NCI-H1436 (cell line): ENCODE results near the gene RRBP1.

ENCODE experiments used
- DNase-seq: peaks from one replicate; lab custom pipeline; 2025; lab: John Stamatoyannopoulos, UW

The RRBP1 gene

GRCh38 chr20:17609811-17610377 is 72.1 kb downstream of the RRBP1 start:
- DNase-seq, result no peak

GRCh38 chr20:17608701-17609497 is 73.1 kb downstream of the RRBP1 start:
- DNase-seq, result no peak

DNA sequence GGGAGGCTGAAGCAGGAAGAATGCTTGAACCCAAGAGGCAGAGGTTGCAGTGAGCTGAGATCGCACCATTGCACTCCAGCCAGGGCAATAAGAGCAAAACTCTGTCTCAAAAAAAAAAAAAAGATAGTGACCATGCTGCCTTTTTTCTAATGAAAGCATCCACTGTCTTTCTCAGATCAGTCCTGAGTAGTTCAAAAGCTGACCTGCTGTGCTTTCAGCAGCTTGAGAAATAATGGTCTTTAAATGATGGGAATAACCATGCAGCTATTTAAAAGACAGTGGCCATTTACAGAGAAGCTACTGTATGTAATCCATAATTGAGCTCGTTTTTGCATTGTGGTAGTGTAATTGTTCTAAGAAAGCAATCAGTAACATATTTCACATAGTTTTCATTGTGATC is 76.0 kb downstream of the RRBP1 start:
- no peak for DNase-seq

GRCh38 chr20:17605131-17605660 is 76.8 kb downstream of the RRBP1 start:
- no peak for DNase-seq

DNA sequence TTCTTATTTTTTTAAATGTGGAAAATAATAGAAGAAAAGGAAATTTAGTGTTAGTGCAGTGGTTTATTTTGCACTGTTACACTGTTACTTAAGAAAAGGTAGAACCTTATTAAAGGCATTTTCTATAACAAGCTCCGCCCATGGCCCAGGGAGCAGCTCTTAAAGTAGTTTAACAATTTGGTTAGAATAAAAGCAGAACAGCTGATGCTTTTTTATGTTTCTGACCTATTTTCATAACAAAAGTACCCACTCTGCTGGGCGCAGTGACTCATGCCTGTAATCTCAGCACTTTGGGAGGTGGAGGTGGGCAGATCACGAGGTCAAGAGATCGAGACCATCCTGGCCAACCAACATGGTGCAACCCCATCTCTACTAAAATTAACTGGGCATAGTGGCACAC is 79.5 kb downstream of the RRBP1 start:
- no peak for DNase-seq

DNA sequence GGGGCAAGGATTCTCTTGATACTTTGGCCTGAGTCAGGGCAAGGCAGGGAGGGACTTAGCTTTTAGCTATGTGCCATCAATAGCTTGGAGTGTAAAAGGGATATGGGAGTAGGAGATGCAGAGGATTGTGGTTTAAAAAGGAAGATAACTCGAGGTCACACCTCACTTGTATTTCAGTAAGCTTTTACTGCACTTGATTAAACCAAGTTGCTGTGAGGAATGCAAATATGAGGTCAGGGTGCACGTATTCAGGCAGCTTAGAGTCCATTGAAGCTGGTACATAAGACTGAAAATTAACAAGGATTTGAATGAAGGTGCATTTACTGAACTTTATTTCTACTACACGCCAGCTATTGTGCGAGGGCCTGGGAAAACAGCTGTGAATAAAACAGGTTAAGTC is 80.1 kb downstream of the RRBP1 start:
- no peak for DNase-seq

DNA sequence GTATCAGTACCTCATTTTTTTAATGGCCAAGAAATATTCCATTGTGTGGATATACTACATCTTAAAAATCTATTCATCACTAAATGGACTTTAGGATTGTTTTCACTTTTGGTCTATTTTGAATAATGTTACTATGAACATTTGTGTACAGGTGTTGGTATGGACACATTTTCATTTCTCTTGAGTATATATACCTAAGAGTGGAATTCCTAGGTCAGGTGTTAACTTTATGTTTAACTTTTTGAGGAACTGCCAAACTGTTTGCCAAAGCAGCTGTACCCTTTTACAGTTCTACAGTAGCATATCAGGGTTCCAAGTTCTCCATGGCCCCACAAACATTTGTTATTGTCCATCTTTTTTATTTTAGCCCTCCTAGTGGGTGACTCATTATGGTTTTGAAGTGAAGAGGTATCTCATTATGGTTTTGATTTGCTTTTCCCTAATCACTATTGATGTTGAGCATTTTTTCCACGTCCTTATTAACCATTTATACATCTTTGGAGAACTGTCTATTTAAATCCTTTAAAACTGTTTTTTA is 84.0 kb downstream of the RRBP1 start:
- DNase-seq, result no peak

GRCh38 chr20:17595856-17596255 is 86.2 kb downstream of the RRBP1 start:
- DNase-seq, result no peak

GRCh38 chr20:17594443-17594842 is 87.6 kb downstream of the RRBP1 start:
- no peak for DNase-seq

DNA sequence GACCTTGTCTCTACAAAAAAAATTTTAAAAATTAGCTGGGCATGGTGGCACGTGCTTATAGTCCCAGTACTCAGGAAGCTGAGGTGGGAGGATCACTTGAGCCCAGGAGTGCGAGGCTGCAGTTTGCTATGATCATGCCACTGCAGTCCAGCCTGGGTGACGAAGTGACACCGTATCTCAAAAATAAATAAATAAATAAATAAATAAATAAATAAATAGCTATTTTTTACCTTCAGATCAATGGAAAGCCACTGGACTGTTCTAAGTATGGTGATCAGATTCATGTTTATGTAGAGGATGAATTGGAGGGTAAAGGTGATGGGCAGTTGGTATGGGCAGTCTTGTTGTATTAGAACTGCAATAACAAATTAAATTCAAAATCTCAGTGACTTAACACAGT is 88.1 kb downstream of the RRBP1 start:
- no peak for DNase-seq

GRCh38 chr20:17590245-17590644 is 91.8 kb downstream of the RRBP1 start:
- no peak for DNase-seq

DNA sequence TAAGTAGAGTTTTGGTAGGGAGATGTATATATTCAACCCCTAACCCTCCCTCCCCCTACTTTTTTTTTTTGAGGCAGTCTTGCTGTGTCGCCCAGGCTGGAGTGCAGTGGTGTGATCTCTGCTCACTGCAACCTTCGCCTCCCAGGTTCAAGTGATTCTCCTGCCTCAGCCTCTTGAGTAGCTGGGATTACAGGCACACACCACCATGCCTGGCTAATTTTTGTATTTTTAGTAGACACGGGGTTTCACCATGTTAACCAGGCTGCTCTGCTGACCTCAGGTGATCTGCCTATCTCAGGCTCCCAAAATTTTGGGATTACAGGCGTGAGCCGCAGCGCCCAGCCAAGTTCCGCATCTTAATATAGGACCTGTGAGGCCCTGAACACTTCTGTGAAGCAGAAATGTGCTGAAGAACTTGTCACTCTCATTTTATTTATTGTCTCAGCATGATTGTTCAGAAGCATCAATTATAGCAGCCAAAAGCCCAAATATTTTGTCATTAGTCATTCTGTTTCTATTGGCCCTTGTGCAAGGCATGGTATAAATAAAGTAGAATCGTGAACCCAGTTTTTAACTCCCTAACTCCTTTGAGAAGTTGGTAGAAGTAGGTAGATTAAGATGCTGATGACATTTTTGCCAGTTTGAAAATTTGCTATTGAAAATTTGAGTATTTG is 92.7 kb downstream of the RRBP1 start:
- DNase-seq, result no peak

DNA sequence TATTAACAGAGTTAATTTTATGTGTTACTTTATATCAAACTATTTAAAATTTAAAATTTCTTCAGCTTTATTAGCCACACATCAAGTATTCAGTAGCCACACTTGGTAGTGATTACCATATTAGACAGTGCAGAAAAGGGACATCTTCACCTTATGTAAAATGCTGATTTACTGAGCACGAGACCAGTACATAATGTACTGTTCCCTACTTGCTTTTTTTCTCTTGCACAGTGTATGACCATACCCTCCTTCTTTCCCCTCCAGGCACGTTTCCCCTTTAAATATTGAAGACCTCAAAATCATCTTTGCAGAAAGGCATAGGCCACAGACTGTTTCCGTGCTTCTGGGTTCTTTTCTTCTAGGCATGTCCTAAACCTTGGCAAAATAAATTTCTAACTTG is 94.2 kb downstream of the RRBP1 start:
- DNase-seq, result no peak

DNA sequence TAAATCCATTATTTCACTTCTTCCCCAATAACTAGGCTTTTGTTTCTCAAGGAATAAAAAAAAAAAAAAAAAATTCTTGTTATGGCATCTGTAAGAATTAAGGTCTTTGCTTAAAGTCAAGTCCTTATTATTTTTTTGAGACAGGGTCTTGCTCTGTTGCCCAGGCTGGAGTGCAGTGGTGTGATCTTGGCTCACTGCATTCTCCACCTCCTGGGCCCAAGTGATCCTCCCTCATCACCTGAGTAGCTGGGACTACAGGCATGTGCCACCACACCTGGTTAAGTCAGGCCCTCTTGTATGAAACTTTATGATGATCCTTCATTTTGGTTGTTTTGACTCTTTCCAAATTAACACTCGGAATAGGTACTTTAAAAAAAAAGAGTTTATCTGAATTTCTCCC is 94.9 kb downstream of the RRBP1 start:
- DNase-seq, result no peak

DNA sequence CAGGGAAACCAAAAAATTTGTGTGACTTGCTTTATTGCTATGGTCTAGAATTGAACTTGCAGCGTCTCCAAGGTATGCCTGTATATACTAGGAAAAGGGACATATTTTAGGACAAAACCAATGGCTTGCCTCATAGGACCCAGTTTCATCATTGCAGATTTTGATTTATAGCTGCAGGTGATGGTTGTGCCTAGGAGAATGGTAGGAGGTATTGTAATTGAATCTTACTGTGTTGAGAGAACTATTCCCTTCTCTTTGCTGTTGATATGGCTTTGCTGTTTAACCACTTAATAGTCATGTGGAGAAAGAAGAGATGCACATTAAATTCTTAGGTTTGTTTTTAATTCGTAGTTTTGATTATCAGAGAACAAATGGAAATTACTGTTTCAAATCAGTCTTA is 95.8 kb downstream of the RRBP1 start:
- no peak for DNase-seq

GRCh38 chr20:17584689-17585088 is 97.4 kb downstream of the RRBP1 start:
- no peak for DNase-seq

- DNase-seq, result no peak
Measured at GRCh38 chr20:17583126-17583525, 98.9 kb downstream of the RRBP1 start.

GRCh38 chr20:17580895-17581294 is 101.1 kb downstream of the RRBP1 start:
- DNase-seq, result no peak

DNA sequence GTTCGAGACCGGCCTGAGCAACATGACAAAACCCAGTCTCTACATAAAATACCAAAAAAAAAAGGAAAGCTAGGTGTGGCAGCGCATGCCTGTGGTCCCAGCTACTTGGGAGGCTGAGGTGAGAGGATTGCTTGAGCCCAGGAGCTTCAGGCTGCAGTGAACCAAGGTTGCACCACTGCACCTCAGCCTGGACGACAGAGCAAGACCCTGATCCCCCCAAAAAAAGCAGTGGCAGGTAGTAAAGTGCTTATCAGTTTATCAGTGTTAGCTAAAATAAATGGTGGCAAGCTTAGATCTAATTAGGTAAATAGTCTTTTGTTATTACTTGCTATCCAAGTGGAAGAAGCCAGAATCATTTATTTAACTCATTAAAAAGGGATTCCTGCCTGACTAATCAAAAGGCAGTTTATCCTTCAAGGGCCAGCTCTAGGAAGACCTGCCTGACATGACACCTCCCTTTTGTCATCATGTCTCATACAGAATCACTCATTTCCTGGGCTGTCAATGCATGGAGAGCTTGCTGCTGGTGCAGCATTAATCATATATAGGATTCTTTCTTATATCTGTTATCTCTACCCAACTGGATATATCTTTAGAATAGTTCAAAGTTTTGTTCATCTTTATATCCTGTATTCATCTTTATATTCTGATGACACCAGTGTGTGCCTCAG is 102.5 kb downstream of the RRBP1 start:
- no peak for DNase-seq

DNA sequence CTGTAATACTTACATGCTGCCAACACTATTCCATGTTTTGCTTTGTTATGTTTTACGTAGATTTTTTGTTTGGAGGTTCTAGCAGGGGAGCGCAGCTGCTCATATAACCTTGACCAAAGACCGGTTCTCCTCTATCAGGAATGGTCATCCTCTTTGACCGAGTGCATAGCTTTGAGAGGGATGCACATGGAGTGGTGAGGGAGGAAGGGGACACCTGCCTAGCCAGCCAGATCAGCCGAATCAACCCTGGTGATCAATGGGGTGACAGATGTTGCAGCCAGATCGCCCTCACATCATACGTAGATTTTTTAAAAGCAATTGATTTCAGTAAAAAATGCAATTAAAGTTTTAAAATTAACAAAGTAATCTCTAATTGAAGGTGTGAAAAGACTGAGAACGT is 105.8 kb downstream of the RRBP1 start:
- DNase-seq, result no peak

DNA sequence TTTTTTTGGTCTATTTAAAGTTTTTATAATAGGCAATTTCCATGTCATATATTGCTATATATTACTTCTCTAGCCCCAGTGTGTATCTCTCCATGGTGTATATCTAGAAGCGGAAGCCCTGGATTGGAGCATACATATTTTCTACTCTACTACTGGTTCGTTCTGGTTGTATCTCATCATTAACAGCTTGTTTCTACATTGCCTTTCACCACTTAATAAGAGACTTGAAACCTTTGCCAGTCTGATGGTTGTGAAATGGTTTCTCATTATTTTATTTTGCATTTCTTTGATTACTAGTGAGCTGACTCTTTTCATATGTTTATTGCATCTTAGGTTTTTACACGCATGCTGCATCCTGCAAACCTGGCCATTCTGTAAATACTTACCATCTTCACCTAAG is 108.6 kb downstream of the RRBP1 start:
- DNase-seq, result no peak

DNA sequence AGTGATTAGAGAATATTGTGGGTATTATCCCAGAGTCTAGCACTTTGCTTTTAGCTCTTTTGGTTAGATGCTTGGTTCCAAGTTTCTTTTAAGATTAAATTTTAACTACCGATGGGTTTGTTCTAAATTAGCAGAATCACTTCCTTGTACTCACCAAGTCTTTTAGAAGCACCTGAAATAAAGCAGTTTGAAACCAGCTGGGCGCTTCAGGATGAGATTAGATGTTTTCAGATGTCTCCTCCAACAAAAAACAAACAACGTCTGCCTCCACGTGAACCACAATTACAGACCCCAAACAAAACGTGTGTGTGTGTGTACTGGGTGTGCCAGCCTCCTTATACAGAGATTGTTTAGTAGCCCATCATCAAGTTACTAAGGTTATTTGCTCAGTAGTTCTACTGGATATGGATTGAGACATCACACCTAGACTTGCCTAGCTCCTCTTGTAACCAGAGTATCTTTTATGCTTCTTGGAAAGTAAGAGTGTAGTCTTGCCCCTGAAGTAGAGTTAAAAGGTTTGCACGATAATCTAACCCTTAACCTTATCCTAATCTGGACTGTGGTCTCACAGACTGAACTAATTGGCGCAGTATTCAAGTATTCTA is 109.9 kb downstream of the RRBP1 start:
- no peak for DNase-seq
